ENCODE data around the gene ST3GAL3.
A peak's percentile ranks its signal among the peaks of the same experiment; 100 is the strongest.
"Not testable (repeated sequence)": the region's sequence is repeated elsewhere in the genome, so short reads cannot be mapped to it uniquely, and the experiment has no call there.

ST3GAL3 gene

DNA sequence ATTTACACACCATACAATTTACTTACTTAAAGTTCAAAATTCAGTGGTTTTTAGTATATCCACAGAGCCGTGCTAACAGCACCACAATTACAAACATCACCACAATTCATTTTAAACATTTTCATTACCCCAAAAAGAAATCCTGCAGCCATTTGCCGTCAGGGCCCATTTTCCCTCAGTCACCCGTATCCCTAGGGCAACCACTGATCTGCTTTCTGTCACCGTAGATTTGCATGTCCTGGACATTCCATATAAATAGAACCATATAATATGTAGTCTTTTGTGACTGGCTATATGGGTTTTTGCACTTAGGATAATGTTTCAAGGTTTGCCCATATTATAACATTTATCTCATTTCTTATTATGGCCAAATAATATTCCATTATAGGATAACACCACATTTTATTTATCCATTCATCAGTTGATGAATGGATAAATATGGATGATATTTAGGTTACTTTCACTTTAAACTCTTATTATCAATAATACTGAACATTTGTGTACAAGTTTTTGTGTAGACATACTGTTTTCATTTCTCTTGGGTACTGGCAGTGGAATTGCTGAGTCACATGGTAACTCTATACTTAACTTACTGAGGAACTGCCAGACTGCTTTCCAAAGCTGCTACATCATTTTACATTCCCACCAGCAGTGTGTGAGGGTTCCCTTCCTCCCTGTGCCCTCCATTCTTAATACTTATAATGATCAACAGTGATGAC, 68.9 kb downstream of the ST3GAL3 start:
- no peak overlapping the region for H3K4me3 ChIP-seq (ENCODE audit: low read depth, low read length)
- peak; percentile 56 for DNase-seq (ENCODE audit: low read depth)

DNA sequence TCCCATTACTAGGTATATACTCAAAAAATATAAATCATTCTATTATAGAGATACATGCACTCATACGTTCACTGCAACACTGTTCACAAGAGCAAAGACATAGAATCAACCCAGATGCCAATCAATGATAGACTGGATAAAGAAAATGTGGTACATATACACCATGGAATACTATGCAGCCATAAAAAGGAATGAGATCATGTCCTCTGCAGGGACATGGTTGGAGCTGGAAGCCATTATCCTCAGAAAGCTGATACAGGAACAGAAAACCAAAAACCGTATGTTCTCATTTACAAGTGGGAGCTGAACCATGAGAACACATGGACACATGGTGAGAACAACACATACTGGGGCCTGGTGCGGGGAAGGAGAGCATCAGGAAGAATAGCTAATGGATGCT, 70.6 kb downstream of the ST3GAL3 start:
- not testable (repeated sequence) for DNase-seq (ENCODE audit: low read depth); H3K4me3 ChIP-seq (ENCODE audit: low read depth, low read length)

DNA sequence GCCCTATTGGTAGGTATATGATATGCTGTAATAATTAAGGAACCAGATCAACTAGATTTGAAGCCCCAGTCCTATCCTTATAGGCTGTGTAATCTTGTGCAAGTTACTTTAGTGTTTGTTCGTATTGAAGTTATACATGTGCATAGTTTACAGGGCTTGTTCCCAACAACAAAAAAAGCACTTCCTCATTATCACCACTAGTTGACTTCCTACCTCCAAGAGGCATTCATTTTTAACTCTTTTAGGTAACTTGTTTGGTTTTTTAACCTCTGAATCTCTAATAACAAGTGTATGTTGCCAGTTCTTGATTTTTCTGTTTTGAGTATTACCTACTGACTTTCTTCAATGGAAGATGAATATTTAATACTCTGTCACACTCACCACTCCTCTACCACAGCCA, 71.9 kb downstream of the ST3GAL3 start:
- H3K4me3 ChIP-seq (ENCODE audit: low read depth, low read length): no peak overlapping the region
- no peak for DNase-seq (ENCODE audit: low read depth)

DNA sequence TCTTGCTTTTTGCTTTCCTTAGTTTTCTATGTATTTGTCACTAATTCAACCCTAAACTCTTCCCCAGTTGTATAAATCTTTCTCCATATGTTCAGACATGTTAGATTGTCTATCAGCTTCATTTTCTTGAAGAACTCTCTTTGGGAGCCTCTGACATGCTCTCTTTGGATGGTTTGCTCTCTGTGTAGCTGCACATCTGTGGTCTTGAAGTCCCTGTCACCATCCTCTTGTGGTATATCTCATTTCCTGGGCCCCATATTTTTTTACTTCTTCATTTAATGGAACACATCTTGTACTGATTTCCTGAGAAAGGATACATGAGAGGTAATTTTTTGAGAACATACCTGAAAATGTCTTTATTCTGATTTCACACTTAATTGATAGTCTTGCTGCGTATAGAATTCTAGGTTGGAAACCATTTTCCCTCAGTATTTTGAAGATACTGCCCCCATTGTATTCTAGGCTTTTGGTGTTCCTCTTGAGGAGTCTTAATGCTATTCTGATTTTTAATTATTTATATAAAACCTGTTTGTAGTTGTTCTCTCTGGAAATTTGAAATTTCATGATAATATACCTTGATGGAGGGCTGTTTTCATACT, 72.6 kb downstream of the ST3GAL3 start:
- no peak for DNase-seq (ENCODE audit: low read depth)

DNA sequence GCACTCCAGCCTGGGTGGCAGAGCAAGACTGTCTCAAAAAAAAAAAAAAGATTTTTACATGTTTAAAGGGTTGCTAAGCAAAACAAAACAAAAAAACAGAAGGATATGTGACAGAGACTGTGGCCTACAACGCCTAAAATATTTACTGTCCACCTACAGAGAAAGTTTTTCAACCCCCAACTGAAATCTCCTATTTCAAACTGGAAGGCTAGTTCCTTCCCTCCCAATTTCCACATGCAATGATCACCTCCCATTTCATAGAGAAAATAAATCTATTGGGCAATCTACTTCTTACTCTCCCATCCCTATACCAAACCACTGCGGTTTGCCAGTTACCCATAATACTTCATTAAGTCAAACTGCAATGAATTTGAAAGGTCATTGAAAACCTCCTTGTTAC, 74.2 kb downstream of the ST3GAL3 start:
- no peak for DNase-seq (ENCODE audit: low read depth)
- no peak overlapping the region for H3K4me3 ChIP-seq (ENCODE audit: low read depth, low read length)

More for the DNA sequence above, 72.6 kb downstream of the ST3GAL3 start:
- H3K4me3 ChIP-seq (ENCODE audit: low read depth, low read length): no peak overlapping the region

DNA sequence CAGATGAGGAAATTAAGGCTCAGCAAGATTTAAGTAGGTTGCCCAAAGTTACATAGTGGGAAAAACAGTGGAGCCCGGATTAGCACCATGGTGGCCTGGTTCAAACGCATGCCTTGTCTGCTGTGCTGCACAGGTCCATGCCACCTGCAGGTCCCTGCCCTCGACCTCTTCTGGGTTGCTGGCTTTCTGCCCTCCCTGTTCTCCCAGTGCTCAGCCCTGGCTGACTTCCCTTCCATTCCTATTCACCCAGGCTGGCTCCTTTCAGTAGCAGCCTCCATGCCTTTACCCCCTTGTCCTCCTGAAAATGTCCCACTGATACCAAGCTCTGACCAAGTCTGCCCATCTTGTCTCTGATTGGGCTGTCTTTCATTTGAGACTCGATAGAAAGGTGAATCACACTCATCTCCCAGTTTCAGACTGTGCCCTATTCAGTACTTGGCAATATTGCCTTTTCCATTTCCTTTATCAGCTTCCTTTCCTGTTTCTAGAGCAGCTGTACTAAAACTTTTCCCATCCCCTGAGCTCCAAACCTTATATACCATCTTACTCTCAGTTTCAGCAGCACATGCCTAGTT, 75.8 kb downstream of the ST3GAL3 start:
- no peak for DNase-seq (ENCODE audit: low read depth)
- no peak overlapping the region for H3K4me3 ChIP-seq (ENCODE audit: low read depth, low read length)

DNA sequence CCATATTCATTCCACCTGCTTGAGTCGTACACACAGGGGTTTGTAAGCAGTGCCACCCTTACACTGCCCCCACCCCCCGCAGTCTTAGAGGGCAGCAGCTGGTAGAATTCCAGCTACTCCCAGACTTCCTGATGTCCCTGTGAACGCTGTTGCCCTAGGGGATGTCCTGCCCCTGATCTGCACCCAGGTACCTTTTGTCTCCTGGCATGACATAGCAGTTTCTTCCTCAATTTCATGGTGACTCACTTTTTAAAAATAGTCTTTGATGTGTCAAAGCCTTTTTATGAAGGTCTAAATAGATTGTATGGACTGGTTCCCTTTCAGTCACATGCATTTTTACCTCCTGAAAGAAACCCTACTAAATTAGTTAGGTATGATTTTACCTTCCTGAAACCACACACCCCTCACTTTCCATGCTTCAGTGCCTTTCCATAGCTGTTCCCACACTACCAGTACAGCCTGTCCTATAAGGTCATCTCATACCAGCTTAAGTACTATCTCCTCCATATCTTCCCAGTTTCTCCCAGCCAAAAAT, 76.4 kb downstream of the ST3GAL3 start:
- H3K4me3 ChIP-seq (ENCODE audit: low read depth, low read length): no peak overlapping the region
- DNase-seq (ENCODE audit: low read depth): no peak

DNA sequence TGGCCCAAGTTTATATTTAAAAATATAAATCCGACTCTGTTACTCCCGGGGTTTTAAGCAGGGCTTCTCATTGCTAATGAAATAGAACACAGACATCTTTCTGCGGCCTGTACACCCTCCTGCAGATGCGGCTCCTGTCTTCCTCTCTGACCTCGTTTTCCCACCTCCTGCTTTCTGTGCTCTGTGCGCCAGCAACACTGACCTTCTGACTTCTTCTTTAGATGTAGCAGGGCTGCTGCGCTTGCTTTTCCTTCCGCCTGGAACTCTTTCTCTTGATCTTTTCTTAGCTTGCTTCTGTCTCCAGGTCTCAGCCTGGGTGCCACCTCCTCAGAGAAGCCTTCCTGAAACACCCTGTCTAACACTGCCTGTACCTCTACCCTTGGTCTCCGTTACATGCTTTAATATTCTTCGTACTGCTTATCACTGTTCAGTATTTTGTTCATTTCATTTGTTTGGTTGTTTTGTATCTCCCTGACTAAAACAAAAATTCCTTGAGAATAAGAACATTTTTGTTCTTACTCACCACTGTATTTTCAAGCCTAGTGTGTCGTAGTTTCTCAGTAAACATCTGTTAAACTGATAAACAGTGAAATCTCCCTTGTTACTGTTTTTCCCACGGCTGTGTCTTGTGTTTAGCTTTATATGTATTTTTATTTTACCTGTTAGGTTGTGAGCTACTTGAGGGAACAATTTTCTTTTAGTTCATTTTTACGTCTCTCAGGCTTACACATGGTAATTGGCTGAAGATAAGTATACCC, 79.0 kb downstream of the ST3GAL3 start:
- no peak for DNase-seq (ENCODE audit: low read depth)
- no peak overlapping the region for H3K4me3 ChIP-seq (ENCODE audit: low read depth, low read length)

DNA sequence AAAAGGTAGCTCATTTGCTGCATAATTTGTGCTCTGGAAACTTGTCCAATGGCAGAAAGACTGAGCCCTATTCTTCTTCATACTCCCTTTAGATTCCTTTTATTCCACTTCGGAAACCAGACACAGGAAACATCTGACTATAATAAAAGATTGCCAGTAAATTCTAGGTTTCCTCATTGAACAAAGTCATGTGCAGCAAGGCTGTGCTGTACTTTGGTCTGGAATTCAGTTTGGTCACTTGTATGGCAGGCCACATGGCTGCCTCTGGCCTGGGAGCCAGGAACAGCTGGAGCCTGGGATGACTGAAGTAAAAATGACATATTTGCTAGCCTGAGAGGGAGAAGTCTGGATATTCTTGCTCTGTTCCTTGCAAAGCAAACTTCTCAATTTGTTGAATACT, 79.6 kb downstream of the ST3GAL3 start:
- DNase-seq (ENCODE audit: low read depth): no peak
- H3K4me3 ChIP-seq (ENCODE audit: low read depth, low read length): no peak overlapping the region

DNA sequence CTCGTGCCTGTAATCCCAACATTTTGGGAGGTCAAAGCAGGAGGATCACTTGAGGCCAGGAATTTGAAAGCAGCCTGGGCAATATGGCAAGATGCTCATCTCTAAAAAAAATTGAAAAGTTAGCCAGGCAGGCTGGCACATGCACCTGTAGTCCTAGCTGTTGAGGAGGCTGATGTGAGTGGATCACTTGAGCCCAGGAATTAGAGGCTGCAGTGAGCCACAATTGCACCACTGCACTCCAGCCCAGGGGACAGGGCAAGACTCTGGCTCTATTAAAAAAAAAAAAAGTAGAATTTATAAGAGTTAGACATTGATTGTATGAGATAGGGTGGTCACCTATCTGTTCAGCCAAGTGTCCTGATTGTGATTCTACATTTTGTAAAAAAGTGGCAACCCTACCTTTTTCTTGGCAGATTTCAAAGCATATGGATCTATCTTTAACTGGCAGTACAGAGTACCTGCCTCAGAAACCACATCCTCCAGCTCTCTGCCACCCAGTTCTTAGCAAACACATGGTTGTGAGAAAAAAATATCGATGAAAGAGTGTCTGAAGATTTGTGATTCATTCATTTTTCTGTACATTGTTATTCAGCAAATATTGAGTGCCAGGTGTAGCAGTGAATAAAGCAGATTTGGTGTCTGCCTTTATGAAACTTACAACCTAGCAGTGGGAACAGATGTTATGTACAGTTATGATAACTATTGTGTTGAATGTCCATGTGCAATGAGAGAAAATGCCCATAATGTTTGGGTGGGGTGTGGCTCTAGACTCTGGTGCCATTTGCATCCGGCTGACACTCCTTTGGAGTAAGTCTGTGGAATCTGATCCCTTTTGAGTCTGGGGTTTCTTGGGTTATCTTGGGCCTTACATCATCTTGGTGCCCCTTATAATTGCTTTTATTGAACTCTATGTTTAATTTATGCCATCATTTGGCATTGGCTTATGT, 82.5 kb downstream of the ST3GAL3 start:
- no peak overlapping the region for H3K4me3 ChIP-seq (ENCODE audit: low read depth, low read length)
- no peak for DNase-seq (ENCODE audit: low read depth)

DNA sequence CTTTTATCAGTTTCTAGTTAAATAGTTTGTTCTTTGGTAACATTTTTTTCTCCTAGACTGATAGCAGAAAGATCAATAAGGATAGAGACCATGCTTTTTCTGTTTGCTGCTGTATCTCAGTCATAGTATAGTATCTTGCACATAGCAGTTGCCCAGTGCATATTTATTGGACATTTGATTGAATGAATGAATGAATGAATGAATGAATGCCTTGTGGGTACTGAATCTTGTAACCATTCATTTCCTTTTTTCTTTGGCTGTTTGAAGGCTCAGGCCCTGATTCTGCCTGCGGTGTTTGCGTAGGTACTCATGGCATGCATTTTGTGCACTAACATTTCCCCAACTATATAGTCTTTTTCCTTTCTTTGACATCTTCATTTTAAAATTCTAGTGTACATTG, 83.9 kb downstream of the ST3GAL3 start:
- no peak for DNase-seq (ENCODE audit: low read depth)
- H3K4me3 ChIP-seq (ENCODE audit: low read depth, low read length): no peak overlapping the region

DNA sequence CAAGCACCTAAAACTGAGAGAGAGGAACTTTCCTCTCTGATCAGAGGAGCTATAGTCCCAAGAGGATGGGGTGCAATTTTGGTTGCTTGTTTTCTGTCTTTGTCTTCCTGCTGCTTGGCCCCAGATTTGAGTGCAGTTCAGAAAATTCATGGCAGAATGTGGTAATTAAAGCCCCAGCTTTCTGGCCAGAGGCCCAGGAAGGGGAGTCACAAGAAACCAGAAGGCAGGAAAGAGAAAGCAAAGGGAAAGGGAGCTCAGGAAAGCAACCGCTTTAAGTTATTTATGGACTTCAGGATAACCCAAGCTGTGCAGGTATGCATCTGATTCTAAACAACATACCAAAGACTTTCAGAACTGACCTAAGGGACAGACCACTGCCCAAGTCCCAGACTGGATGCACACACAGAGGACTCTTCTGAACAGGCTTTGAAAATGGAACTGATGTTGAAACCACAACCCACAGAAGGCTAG, 88.8 kb downstream of the ST3GAL3 start:
- peak; percentile 24 for DNase-seq (ENCODE audit: low read depth)

DNA sequence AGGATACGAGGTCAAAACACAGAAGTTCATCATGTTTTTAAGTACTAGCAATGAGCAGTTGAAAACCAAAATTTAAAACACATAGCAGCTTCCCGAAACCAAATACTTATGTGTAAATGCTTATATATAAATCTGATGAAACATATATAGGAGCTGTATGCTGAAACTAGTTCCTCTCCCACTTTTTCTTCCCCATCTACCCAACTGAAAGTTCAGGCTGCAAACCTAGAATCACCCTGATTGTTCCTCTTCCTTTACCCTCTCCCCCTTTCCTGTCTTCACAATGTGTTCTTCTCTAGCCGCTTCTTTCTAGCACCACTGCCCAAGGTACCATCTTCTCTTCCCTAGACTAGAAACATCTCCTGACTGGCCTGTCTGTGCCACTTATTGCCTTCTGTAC, 90.6 kb downstream of the ST3GAL3 start:
- DNase-seq (ENCODE audit: low read depth): no peak
- H3K4me3 ChIP-seq (ENCODE audit: low read depth, low read length): no peak overlapping the region

More for the DNA sequence above, 88.8 kb downstream of the ST3GAL3 start:
- no peak overlapping the region for H3K4me3 ChIP-seq (ENCODE audit: low read depth, low read length)

DNA sequence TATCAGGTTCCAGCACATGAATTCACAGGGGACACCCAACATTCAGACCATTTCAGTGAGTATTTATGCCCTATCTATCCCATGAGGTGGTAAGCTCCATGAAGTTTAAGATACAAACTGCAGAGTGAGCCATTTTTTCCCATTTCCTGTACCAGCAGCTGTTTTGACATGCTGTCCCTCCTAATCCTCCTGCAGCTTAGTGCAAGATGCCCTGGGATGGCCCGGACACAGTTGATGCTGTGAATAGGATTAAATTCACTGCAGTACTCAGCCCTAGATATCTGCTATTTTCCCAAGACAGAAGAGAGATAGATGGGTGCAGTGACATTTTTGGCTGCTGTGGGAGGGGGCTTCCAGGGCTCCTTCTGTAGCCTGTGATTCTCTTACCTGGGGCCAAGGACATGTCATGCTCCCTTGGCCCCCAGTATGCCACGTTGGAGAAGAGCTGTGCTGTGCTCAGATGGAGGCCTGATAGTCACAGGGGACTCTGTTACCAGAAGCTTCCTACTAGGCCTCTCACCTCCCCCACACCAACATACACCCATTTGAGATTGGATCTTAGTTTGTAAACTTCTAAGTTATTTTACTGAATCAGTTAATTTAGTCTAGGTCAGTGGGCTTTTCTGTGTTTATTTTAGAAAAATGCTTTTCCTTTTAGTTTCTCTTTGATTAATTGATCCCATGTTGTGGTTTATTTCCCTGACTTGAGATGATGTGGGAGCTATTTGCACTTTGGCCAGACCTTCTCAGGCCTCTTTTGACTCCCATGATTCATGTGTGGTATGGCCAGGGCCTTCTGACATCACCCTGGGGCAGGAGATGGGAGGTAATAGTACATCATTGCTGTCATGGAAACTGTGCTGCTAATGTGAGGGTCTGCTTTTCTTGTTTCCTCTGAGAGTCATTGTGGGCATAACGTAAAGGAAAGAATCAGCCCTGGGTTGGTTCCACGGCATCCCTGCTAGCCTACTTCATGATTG, 92.6 kb downstream of the ST3GAL3 start:
- peak; percentile 43 for DNase-seq (ENCODE audit: low read depth)

DNA sequence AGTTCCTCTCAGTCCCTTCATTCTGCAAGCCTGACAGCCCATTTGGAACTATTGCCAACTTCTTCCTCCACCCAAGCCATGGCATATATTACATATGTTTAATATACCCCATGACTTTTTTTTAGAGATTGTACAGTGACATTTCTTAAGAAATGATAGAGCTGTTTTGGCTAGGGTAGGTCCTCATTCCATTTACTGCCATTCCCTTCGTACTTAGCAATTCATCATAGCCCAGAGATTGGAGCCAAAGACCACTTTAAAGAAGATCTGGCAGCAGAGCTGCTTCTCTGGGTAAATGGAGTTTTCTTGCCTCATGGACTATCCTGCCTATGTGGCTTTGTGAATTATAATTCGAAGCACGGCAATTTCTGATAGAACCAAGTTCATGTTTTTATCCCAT, 93.4 kb downstream of the ST3GAL3 start:
- DNase-seq (ENCODE audit: low read depth): no peak
- no peak overlapping the region for H3K4me3 ChIP-seq (ENCODE audit: low read depth, low read length)

More for the DNA sequence above, 92.6 kb downstream of the ST3GAL3 start:
- no peak overlapping the region for H3K4me3 ChIP-seq (ENCODE audit: low read depth, low read length)

DNA sequence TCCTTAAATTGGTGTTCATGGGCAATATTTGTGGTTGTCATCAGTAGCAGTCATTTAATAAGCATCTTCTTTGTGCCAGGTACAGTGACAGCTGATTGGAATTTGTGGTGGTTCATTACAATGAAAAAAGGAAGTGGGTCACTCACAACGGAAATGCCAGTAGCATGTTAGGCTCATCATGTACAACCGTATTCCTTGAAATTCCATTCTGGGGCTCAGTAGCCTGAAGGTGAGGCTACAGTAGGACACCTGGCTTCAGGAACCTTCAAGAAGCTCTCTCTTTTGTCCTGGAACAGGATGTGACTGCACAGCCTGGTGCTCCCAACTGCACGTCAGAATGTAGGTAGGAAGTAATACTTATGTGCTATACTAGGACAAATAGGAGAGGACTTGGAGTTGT, 93.9 kb downstream of the ST3GAL3 start:
- no peak for DNase-seq (ENCODE audit: low read depth)
- no peak overlapping the region for H3K4me3 ChIP-seq (ENCODE audit: low read depth, low read length)

DNA sequence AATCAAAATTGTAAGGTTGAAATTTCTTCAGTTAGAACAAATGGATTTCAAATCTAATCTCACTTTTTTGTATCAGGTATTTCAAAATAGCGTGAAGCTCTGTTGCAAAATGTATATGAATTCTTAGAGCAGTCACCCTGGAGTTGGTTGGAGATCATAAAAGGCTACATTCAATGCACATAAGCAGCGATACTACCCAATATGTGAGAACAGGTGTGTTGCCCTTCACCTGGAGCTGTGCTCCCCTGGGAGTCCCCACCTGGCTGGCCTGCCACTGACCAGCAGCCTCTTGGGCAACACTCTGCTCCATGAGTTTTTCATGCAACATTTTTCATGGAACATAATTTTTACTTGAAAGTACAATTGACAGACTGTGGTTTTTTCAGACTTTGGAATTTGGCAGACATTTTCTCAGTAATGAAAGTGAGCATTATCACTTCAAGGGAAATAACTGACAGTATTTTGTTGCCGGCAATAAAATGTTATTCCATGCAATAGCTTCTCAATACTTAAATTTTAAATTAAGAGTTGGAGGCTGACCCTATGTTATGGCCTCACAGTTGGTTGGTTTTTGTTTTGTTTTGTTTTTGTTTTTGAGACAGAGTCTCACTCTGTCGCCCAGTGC, 95.1 kb downstream of the ST3GAL3 start:
- DNase-seq (ENCODE audit: low read depth): no peak
- no peak overlapping the region for H3K4me3 ChIP-seq (ENCODE audit: low read depth, low read length)

All from skeletal muscle cell (primary cell).